GM12801 (cell line): ENCODE data around the gene REXO2.

Source experiments
- TF ChIP-seq, protein P1 (sequence below): IDR thresholded peaks from one replicate; pipeline ENCODE4 v1.5.1; 2011; ENCODE audit warnings: control low read depth; ENCODE audit not compliant: insufficient read length; ENCODE audit errors: extremely low read depth

REXO2 gene

DNA sequence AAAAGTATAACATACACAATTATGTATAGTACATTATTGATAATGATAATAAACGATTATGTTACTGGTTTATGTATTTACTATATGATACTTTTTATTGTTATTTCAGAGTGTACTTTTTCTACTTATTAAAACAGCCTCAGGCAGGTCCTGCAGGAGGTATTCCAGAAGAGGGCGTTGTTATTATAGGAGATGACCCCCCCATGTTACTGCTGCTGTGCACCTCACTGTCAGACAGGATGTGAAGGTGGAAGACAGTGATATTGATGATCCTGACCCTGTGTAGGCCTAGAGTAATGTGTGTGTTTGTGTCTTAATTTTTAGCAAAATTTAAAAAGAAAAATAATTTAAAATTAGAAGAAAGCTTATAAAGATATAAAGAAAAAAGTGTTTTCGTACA, 57.6 kb downstream of the REXO2 start:
- TF ChIP-seq, protein P1, sequence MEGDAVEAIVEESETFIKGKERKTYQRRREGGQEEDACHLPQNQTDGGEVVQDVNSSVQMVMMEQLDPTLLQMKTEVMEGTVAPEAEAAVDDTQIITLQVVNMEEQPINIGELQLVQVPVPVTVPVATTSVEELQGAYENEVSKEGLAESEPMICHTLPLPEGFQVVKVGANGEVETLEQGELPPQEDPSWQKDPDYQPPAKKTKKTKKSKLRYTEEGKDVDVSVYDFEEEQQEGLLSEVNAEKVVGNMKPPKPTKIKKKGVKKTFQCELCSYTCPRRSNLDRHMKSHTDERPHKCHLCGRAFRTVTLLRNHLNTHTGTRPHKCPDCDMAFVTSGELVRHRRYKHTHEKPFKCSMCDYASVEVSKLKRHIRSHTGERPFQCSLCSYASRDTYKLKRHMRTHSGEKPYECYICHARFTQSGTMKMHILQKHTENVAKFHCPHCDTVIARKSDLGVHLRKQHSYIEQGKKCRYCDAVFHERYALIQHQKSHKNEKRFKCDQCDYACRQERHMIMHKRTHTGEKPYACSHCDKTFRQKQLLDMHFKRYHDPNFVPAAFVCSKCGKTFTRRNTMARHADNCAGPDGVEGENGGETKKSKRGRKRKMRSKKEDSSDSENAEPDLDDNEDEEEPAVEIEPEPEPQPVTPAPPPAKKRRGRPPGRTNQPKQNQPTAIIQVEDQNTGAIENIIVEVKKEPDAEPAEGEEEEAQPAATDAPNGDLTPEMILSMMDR: no peak

DNA sequence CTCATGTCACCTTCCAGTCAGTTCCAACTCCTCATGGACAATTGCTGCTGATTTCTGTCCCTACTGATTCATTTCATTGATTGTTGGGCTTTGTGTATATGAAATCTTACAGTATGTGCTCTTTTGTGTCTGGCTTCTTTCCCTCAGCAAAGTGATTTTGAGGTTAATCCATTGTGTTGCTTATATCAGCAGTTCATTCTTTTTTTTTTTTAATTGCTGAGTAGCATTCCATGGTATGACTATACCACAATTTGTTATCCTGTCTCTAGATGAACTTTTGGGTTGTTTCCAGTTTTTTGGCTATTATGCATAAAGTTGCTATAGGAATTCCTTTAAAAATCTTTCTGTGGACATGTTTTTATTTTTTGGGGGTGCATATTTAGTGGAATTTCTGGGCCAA, 60.5 kb downstream of the REXO2 start:
- TF ChIP-seq, protein P1: no peak
